Colon (tissue), 2 donors: ENCODE results near the gene TNF.
"Not testable (repeated sequence)": the region's sequence is repeated elsewhere in the genome, so short reads cannot be mapped to it uniquely, and the experiment has no call there.

Experiments
- FAIRE-seq: peaks from 2 replicates; lab custom pipeline; 2012; peaks lifted over from hg19 to GRCh38; lab: Jason Lieb, UNC
- donor health status: control.
- donor health status: control.

Gene TNF

GRCh38 chr6:31544676-31545075 lies 30.7 kb upstream of the TNF start:
- FAIRE-seq = no peak

GRCh38 chr6:31545291-31545690 lies 30.1 kb upstream of the TNF start:
- FAIRE-seq = no peak

- no peak for FAIRE-seq
Measured at GRCh38 chr6:31546339-31546957, 28.9 kb upstream of the TNF start, which contains the start of gene ATP6V1G2. Gene ATP6V1G2 (minus strand): TSS chr6:31546608. CDS start chr6:31546559, 49 bp downstream.

GRCh38 chr6:31546958-31547726 lies 28.2 kb upstream of the TNF start, which contains the start of gene NFKBIL1:
Gene NFKBIL1 (plus strand): TSS chr6:31547608. CDS start chr6:31547695, 87 bp downstream.
- no peak for FAIRE-seq

GRCh38 chr6:31547727-31548543 lies 27.4 kb upstream of the TNF start:
- no peak for FAIRE-seq

- FAIRE-seq = no peak
Measured at GRCh38 chr6:31548544-31548873, 26.9 kb upstream of the TNF start.

GRCh38 chr6:31551371-31551770 lies 24.0 kb upstream of the TNF start:
- FAIRE-seq = not testable (repeated sequence)

- FAIRE-seq = no peak
Measured at GRCh38 chr6:31556307-31556706, 19.1 kb upstream of the TNF start.

- no peak for FAIRE-seq
Measured at GRCh38 chr6:31557443-31558317, 17.7 kb upstream of the TNF start.

- no peak for FAIRE-seq
Measured at GRCh38 chr6:31558318-31558625, 17.1 kb upstream of the TNF start.

- FAIRE-seq = no peak
Measured at GRCh38 chr6:31558631-31559500, 16.5 kb upstream of the TNF start.

- FAIRE-seq = no peak
Measured at GRCh38 chr6:31559606-31559957, 15.8 kb upstream of the TNF start.

- no peak for FAIRE-seq
Measured at GRCh38 chr6:31559958-31560696, 15.2 kb upstream of the TNF start.

- no peak for FAIRE-seq
Measured at GRCh38 chr6:31560697-31561058, 14.7 kb upstream of the TNF start.

GRCh38 chr6:31567531-31568370 lies 7.6 kb upstream of the TNF start:
- no peak for FAIRE-seq

GRCh38 chr6:31568537-31568961 lies 6.8 kb upstream of the TNF start:
- no peak for FAIRE-seq

GRCh38 chr6:31569861-31570536 lies 5.4 kb upstream of the TNF start:
- FAIRE-seq = no peak

GRCh38 chr6:31572041-31572911 lies 3.1 kb upstream of the TNF start, which contains the start of gene LTA:
Gene LTA (plus strand): TSS chr6:31572289. CDS start chr6:31572743, 454 bp downstream.
- FAIRE-seq = no peak
